HG03039 (cell line): Measurements from ENCODE around the gene ANGPTL8.

ENCODE experiments used
- ATAC-seq: cut with Tn5 transposase; IDR thresholded peaks from one replicate; pipeline ENCODE4 v1.9.1; 2021; ENCODE audit warnings: mild to moderate bottlenecking, moderate library complexity; ENCODE audit not compliant: unreplicated experiment

Gene ANGPTL8

GRCh38 chr19:11236324-11237301 is 2.8 kb upstream of the ANGPTL8 start:
- no peak for ATAC-seq

GRCh38 chr19:11237321-11237720 is 2.1 kb upstream of the ANGPTL8 start:
- no peak for ATAC-seq

GRCh38 chr19:11238041-11238440 is 1.4 kb upstream of the ANGPTL8 start:
- ATAC-seq = no peak

GRCh38 chr19:11238781-11239376 is 540 bp upstream of the ANGPTL8 start:
- no peak for ATAC-seq

DNA sequence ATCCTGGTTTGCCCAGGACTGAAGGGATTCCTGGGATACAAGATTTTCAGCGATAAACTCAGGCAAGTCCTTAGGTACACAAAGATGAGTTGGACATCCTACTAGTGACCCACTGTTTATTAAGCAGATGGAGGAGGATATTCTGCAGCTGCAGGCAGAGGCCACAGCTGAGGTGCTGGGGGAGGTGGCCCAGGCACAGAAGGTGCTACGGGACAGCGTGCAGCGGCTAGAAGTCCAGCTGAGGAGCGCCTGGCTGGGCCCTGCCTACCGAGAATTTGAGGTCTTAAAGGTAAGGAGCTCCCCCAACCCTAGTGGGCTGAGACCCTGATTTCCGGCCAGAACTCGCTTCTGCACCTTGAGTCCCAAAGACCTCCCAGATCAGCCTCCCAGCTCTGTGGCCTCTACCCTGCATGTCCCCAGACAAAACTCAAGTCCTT is 607 bp downstream of the ANGPTL8 start:
- ATAC-seq = no peak

DNA sequence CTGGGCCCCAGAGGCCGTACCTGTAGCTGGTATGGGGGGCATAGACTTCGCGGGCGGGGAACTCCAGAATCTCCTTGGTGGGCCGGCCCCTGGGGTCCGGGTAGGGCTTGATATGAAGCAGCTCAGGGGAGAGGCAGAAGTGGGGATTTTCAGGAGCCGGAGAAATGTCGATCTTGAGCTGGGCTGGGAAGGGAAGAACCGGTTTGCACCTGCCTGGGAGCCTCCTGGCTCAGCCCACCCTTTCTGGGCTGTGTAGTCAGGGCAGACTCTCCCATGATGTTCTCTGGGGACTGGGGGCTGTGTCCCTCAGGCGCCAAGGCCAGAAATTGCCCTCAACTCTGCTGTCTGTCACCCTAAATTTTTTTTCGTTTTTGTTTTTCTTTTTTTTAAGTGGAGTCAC is 2.6 kb downstream of the ANGPTL8 start:
- ATAC-seq = no peak

- ATAC-seq = peak; percentile 40
Observed at GRCh38 chr19:11242864-11243797, 3.7 kb downstream of the ANGPTL8 start.

DNA sequence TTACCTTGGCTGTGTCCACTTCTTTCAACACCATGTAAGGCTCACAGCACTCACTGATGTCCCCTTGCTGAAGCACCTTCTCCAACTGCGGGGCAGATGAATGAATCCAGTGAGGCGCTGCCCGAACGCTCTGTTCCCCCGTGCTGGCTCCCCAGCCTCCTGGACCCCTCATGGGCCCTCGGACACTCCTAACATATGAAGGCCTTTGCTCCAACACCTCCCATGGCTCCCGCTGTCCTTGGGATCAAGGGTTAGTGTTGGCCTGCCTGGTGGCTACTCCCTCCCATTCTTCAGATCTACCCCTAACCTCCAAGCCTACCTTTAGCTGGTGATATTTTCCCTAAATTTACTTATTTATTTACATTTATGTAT is 4.4 kb downstream of the ANGPTL8 start:
- ATAC-seq = no peak

DNA sequence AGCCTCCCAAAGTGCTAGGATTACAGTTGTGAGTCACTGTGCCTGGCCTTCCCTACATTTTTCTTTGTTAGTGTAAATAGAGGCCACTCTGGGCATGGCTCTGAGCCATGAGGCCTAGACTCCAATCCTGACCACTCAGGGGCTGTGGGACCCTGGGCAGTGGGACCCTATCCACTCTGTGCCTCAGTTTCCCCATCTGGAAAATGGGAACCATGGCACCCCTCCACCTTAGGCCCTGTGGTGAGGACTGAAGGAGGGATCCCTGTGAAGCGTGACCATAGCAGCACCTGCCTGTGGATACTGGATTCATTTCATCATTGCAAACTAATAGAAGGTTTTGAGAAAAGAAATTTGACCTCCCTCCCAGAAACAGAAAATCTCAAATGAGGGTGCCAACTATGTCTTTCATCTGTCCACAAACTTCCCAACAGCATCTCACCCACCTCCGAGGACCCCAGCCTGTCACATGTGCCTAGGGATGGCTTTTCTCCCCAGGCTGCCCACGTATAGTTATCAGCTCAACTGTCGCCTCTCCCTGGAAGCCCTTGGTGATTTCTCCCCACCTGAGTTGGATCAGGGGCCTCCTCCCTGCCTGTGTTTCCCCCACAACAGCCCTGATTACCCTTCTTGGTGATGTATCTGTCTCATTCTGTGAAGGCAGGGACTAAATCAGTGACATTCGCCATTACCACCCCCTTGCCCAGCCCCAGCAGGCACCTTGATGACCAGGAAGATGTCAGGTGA is 5.6 kb downstream of the ANGPTL8 start:
- no peak for ATAC-seq

- ATAC-seq = no peak
Observed at GRCh38 chr19:11246941-11247340, 7.5 kb downstream of the ANGPTL8 start.

DNA sequence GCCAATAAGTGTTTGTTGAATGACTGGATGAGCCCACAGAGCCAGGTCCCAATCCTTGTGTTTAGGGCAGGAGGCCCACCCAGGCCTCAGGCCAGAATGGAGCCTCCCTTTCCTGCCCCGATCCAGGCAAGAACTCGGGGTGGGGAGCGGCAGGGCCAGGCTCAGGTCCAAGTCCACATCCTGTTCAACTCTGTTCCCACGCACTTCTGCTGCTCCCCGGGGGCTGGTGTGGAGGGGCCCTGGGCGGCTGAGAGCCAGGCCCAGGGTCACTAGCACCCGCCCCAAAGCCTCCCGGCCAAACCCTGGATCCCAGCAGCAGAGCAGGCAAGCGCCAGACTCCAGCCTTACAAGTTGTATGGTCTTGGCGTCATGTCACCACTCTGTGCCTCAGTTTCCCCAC is 8.0 kb downstream of the ANGPTL8 start:
- ATAC-seq = no peak

GRCh38 chr19:11247934-11248333 is 8.5 kb downstream of the ANGPTL8 start:
- ATAC-seq = no peak

GRCh38 chr19:11248852-11249251 is 9.4 kb downstream of the ANGPTL8 start:
- no peak for ATAC-seq

GRCh38 chr19:11251217-11251616 is 11.8 kb downstream of the ANGPTL8 start:
- ATAC-seq = no peak

GRCh38 chr19:11251650-11252314 is 12.4 kb downstream of the ANGPTL8 start:
- no peak for ATAC-seq

DNA sequence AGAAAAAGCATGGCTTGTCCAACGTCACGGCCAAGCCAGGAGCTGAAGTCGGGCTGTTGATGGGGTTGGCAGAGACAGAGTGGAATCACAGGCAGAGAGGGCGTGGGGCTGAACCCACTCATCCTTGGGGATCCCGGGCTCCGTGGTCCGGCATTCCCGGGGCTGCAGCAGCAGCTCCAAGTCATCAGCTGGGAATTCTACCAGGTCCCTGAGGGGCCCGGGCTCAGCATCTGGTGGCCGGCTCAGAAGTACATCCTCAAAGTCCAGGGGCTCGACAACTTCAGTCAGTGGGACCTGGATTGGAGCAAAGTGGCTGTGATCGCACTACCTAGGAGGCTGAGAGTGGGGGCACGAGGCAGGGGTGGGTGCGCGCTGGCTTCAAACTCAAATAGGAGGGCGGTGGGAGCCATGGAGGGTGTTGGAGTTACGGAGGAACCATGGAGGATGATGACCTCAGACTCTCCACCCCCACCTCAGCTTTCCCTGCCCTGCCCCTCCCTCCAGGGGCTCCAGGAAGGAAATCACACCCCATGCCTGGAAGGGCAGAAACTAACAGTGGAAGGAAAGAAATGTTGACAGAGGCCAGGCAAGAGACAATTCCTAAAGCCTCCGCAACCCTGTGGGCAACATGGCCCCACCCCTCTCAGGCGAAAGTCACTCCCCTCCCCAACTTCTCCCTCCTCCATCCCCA is 13.4 kb downstream of the ANGPTL8 start:
- no peak for ATAC-seq

- ATAC-seq = no peak
Observed at GRCh38 chr19:11254666-11255065, 15.2 kb downstream of the ANGPTL8 start.

- ATAC-seq = no peak
Observed at GRCh38 chr19:11256189-11256588, 16.8 kb downstream of the ANGPTL8 start.

GRCh38 chr19:11257846-11258380 is 18.5 kb downstream of the ANGPTL8 start:
- no peak for ATAC-seq
